ENCODE measurements around the gene HSCB.

Gene HSCB

DNA sequence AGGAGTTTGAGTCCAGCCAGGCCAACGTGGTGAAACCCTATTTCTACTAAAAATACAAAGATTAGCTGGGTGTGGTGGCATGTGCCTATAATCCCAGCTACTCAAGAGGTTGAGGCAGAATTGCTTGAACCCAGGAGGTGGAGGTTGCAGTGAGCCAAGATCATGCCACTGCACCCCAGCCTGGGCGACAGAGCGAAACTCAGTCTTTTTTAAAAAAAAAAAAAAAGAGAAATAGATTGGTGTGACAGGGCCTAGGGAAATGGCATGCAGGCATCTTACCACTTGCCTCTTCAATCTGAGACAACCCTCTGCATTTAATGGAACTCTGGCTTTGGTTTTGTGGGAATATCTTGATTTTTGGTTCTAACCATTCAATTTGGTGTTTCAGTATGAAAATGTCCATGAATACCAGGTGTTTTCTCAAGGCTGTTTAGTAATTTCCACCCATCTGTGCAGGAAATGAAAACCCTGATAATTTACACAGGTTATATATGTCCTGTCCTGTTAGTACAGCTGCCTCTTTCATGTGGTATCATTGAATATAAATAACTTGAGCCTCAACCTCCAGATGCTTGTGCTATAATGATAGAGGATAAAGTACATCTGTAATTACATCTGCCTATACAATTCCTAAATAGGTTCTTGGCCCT, 50.1 kb downstream of the HSCB start:
- Histone ChIP-seq H3K4me1 (ENCODE audit: control insufficient read depth, insufficient read depth, low read length, poor library complexity, severe bottlenecking) (no peaks in the 10 kb centered on the region), H3K9me3 (ENCODE audit: control insufficient read depth, low read length) (no peaks in the 10 kb centered on the region), H3K4me3 (ENCODE audit: extremely low read depth, insufficient read depth, low read length, poor library complexity, severe bottlenecking) (no peak overlapping the region), H3K27ac (ENCODE audit: low read depth, low read length, severe bottlenecking) (peak overlapping the region; percentile 53), H3K36me3 (ENCODE audit: control insufficient read depth, insufficient read depth, low read length) (peaks cover 51% of the 10 kb centered on the region)
- 100% methylated on average over 1 of the region's 3 CpGs; no CpG with 5 or more reads in 1 of the 2 experiments for WGBS, 2 experiments (ENCODE audit: insufficient coverage in 2 of 2)

DNA sequence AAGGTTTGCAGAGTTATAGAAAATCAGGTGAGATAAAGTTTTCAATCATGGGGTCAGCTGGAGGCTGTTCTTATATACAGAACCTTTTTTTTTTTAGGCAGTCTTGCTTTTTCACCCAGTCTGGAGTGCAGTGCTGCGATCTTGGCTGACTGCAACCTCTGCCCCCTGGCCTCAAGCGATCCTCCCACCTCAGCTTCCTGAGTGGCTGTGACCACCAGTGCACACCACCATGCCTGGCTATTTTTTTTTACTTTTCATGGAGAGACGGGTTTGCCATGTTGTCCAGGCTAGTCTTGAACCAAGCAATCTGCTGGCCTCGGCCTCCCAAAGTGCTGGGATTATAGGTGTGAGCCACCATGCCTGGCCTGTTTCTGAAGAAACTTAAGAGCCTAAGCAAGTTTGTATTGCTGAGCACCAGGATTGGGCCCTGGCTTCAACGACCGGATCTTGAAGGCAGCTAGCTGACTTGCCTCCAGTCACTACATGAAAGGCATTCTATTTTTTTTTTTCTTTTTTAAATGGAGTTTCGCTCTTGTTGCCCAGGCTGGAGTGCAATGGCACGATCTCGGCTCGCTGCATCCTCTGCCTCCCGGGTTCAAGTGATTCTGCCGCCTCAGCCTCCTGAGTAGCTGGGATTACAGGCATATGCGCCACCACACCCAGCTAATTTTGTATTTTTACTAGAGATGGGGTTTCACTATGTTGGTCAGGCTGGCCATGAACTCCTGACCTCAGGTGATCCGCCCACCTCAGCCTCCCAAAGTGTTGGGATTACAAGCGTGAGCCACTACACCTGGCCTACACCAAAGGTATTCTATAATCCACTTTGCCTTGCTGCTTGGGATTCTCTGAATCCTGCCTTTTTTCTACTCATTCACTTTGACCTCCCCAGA, 50.9 kb downstream of the HSCB start:
- H3K4me1 ChIP-seq (ENCODE audit: control insufficient read depth, insufficient read depth, low read length, poor library complexity, severe bottlenecking), result no peaks in the 10 kb centered on the region
- peak overlapping the region; percentile 53 for H3K27ac ChIP-seq (ENCODE audit: low read depth, low read length, severe bottlenecking)
- H3K4me3 ChIP-seq (ENCODE audit: extremely low read depth, insufficient read depth, low read length, poor library complexity, severe bottlenecking), result no peak overlapping the region
- no peaks in the 10 kb centered on the region for H3K9me3 ChIP-seq (ENCODE audit: control insufficient read depth, low read length)
- WGBS, 2 experiments (ENCODE audit: insufficient coverage in 2 of 2), result 90 to 94% methylated on average over 11 to 13 of the region's 15 CpGs
- H3K36me3 ChIP-seq (ENCODE audit: control insufficient read depth, insufficient read depth, low read length), result peaks cover 50% of the 10 kb centered on the region

DNA sequence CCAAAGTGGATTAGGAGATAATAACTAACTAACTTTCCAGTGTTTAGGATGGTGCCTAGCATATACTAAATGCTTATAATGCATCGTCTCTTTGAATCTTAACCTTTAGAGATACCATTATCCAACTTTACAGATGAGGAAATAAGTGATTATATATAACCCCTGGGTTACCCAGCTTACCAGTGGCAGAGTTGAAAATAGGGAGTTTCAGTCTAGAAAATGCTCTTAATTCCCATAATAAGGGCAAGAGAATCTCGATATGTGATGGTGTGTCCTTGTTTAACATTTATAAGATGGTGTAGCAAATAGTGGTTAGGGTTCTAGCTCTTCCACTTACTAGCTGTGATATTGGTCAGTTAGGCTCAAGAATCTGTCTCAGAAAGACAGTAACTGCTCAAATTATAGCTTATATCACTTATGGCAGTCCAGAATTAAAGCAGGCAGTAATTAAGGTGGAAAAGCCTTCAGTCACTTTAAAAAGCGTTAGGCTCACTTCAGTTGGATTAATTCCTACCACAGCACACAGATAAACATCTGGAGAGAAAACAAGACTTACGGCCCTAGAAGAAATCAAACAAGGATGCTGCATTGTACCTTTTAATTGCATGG, 52.2 kb downstream of the HSCB start:
- H3K27ac ChIP-seq (ENCODE audit: low read depth, low read length, severe bottlenecking), result no peak overlapping the region
- no peaks in the 10 kb centered on the region for H3K9me3 ChIP-seq (ENCODE audit: control insufficient read depth, low read length)
- H3K4me1 ChIP-seq (ENCODE audit: control insufficient read depth, insufficient read depth, low read length, poor library complexity, severe bottlenecking), result peaks cover 3% of the 10 kb centered on the region
- 100% methylated on average over 1 of the region's 4 CpGs; no CpG with 5 or more reads in 1 of the 2 experiments for WGBS, 2 experiments (ENCODE audit: insufficient coverage in 2 of 2)
- H3K36me3 ChIP-seq (ENCODE audit: control insufficient read depth, insufficient read depth, low read length), result peaks cover 51% of the 10 kb centered on the region
- H3K4me3 ChIP-seq (ENCODE audit: extremely low read depth, insufficient read depth, low read length, poor library complexity, severe bottlenecking), result no peak overlapping the region

DNA sequence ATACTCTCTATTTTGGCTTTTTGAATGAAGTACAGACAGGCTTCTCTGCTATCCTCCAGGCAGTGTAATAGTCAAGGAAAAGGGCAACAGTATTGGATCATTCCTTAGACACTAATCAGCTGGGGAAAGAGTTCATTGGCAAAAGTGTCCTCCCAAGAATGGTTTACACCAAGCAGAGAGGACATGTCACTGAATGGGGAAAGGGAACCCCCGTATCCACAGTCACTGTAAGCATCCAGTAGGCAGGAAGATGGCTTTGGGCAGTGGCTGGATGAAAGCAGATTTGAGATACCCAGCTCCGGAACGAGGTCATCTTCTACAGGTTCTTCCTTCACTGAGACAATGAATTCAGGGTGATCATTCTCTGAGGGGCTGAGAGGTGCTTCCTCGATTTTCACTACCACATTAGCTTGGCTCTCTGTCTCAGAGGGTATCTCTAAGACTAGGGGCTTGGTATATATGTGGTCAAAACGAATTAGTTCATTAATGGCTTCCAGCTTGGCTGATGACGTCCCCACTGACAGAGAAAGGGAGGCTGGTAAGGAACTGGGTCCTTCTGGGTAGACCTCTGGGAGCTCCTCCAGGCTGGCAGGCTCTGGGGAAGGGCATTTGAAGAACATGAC, 53.3 kb downstream of the HSCB start:
- 96 to 100% methylated on average over 4 to 5 of the region's 6 CpGs for WGBS, 2 experiments (ENCODE audit: insufficient coverage in 2 of 2)
- H3K27ac ChIP-seq (ENCODE audit: low read depth, low read length, severe bottlenecking), result no peak overlapping the region
- H3K36me3 ChIP-seq (ENCODE audit: control insufficient read depth, insufficient read depth, low read length), result peaks cover 51% of the 10 kb centered on the region
- H3K9me3 ChIP-seq (ENCODE audit: control insufficient read depth, low read length), result no peaks in the 10 kb centered on the region
- H3K4me1 ChIP-seq (ENCODE audit: control insufficient read depth, insufficient read depth, low read length, poor library complexity, severe bottlenecking), result peaks cover 3% of the 10 kb centered on the region
- H3K4me3 ChIP-seq (ENCODE audit: extremely low read depth, insufficient read depth, low read length, poor library complexity, severe bottlenecking), result no peak overlapping the region

DNA sequence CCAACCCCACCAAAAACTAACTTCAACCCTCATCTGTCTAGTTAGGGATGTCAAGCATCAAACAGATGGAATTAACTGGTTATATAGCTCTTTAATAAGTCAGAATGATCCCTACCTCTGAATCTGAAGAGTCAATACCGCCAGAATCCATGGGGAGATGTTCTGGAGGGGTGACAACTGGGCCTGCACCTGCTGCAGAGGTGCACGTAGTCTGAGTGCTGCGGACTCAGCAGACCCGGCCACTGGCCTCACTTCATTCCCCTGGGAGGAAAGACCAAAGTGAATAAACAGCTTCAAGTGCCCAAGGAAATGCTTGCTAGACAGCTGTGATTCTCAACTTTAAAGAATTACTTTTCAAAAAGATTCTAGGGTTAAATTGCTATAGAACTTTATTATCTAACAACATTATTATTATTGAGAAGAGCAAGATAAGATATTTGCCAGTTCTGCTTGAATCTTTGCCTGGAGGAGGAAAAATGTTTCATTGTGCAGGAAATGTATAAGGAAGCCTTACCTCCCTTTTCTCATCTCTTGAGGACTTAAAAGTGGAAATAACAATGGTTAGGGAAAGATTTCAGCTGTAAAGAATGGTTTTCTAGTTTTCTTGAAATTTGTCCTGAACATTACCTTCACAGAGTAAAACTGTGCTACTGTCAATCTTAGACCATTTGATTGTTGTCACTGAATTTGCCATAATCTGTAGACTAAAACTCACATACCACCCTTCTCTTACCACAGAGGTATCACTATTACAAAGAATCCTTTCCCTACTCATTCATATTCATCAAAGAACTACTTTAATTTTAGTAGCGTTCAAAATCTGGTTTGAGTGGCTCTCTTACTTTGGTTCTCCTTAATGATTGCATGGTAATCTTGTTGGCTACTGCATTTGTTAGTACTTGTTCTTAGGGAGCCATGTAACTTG, 54.4 kb downstream of the HSCB start:
- H3K27ac ChIP-seq (ENCODE audit: low read depth, low read length, severe bottlenecking), result no peak overlapping the region
- peaks cover 51% of the 10 kb centered on the region for H3K36me3 ChIP-seq (ENCODE audit: control insufficient read depth, insufficient read depth, low read length)
- WGBS, 2 experiments (ENCODE audit: insufficient coverage in 2 of 2), result 89 to 100% methylated on average over 3 to 5 of the region's 5 CpGs
- no peaks in the 10 kb centered on the region for H3K9me3 ChIP-seq (ENCODE audit: control insufficient read depth, low read length)
- no peak overlapping the region for H3K4me3 ChIP-seq (ENCODE audit: extremely low read depth, insufficient read depth, low read length, poor library complexity, severe bottlenecking)
- peaks cover 3% of the 10 kb centered on the region for H3K4me1 ChIP-seq (ENCODE audit: control insufficient read depth, insufficient read depth, low read length, poor library complexity, severe bottlenecking)

DNA sequence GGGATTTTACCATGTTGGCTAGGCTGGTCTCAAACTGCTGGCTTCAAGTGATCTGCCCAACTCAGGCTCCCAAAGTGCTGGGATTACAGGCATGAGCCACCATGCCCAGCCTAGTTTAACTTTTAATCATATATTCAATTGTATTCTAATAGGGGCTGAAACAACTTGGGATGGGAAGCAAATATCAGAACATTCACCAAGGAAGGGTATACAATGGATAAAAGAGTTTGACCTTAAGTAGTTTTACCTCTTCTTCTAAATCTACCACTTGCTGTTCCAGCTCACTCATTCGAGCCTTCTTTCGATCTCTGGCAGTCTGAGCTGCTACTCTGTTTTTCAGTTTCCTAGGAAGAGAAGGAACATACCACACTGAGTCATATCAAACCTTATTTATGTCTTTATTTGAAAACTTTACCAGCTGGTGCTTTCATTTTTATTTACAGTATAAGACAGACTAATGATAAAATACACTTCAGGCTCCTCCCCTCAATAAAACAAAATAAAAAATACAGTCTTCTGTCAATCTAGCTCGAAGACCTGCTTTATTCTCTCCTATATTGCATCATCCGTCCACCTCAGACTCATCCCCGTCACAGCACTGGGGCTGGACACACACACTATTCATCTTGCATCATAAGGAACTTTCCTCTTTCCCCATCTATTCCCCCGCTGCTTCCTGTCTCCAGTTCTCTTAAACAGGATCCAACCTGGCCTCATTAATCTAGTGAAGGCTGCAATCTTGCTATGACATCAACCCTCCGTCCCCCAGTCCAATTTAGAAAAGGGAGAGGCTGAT, 57.2 kb downstream of the HSCB start:
- H3K4me1 ChIP-seq (ENCODE audit: control insufficient read depth, insufficient read depth, low read length, poor library complexity, severe bottlenecking), result peaks cover 5% of the 10 kb centered on the region
- peak overlapping the region; percentile 96 for H3K4me3 ChIP-seq (ENCODE audit: extremely low read depth, insufficient read depth, low read length, poor library complexity, severe bottlenecking)
- peaks cover 48% of the 10 kb centered on the region for H3K36me3 ChIP-seq (ENCODE audit: control insufficient read depth, insufficient read depth, low read length)
- WGBS, 2 experiments (ENCODE audit: insufficient coverage in 2 of 2), result 4 to 26% methylated on average over 5 to 7 of the region's 7 CpGs
- H3K9me3 ChIP-seq (ENCODE audit: control insufficient read depth, low read length), result no peaks in the 10 kb centered on the region
- peak overlapping the region; percentile 100 for H3K27ac ChIP-seq (ENCODE audit: low read depth, low read length, severe bottlenecking)

DNA sequence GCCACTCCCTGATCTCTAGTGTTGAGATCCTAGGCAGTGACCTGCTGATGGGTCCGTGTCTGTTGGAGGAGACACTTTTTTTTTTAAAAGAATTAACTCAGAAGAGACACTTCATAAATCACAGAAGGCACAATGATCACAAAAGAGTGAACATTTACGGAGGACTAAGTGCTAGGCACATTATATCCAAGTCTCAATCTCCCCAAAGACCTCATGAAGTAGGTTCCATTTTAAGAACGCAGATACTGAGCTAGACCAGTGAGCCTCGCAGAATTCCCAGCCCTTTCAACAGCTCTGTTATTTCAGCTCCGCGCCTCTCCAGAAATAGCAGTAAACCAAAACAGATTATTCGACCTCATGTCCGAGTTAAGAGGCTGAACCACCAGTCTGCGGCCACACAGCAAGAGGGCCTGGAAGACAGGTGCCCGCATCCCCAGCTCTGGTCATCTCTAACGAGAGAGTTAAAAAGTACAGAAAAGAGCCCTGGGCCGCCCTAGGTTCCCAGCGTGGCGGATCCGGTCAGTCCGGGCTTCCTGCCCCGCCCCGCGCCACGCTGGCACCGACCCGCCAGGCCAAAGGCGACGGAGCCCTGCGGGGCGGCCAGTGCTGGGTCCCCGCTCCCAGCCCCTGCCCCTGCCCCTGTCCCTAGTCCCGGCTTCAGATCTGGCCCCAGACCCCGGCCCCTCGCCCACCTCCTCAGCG, 57.9 kb downstream of the HSCB start:
- H3K9me3 ChIP-seq (ENCODE audit: control insufficient read depth, low read length), result no peaks in the 10 kb centered on the region
- peaks cover 40% of the 10 kb centered on the region for H3K36me3 ChIP-seq (ENCODE audit: control insufficient read depth, insufficient read depth, low read length)
- peak overlapping the region; percentile 96 for H3K4me3 ChIP-seq (ENCODE audit: extremely low read depth, insufficient read depth, low read length, poor library complexity, severe bottlenecking)
- H3K4me1 ChIP-seq (ENCODE audit: control insufficient read depth, insufficient read depth, low read length, poor library complexity, severe bottlenecking), result peaks cover 5% of the 10 kb centered on the region
- H3K27ac ChIP-seq (ENCODE audit: low read depth, low read length, severe bottlenecking), result peak overlapping the region; percentile 100
- WGBS, 2 experiments (ENCODE audit: insufficient coverage in 2 of 2), result 0% methylated on average over 22 to 24 of the region's 31 CpGs

DNA sequence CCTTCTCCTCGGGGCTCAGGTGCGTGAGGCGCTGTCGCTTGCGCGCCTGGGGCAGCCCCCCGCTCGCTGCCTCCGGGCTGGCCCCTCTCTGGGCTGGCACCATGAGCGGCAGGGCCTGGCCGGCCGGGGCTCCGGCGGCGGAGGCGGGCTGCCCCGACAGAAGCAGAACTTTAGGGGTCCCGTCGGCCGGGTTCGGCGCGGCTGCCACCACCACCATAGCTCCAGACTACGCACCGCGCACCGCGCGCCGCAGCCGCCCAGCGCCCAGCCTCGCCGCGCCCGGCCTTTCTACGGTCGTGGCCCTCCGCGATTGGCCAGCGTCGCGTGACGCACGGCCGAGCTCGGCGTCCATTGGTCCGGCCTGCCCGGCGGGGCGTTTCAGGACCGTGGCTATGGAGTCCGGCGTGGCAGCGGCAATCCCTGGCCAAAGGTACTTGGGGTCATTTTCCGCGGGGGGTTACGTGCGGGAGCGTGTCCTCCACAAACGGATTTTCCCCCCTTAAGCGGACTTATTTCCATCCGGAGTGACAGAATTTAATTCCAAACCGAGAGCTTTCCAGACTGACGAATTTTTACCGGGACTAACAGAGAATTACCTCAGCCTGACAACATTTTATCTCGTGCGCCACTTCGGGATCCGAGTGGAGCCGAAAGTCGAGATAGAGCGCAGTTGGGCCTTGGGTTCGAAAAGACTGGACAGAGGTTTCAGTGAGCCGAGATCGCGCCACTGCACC, 58.6 kb downstream of the HSCB start, which contains the start of gene XBP1:
Gene XBP1 (minus strand): TSS at position 262 of the 734 bp plus-strand sequence.
- H3K4me1 ChIP-seq (ENCODE audit: control insufficient read depth, insufficient read depth, low read length, poor library complexity, severe bottlenecking), result peaks cover 5% of the 10 kb centered on the region
- 0 to 1% methylated on average over 73 to 78 of the region's 78 CpGs for WGBS, 2 experiments (ENCODE audit: insufficient coverage in 2 of 2)
- peak within 1 kb of the TSS; percentile 96 for H3K4me3 ChIP-seq (ENCODE audit: extremely low read depth, insufficient read depth, low read length, poor library complexity, severe bottlenecking)
- peak within 1 kb of the TSS; percentile 100 for H3K27ac ChIP-seq (ENCODE audit: low read depth, low read length, severe bottlenecking)
- peaks cover 33% of the 10 kb centered on the region for H3K36me3 ChIP-seq (ENCODE audit: control insufficient read depth, insufficient read depth, low read length)
- no peaks in the 10 kb centered on the region for H3K9me3 ChIP-seq (ENCODE audit: control insufficient read depth, low read length)

Data from mesodermal cell (in vitro differentiated cells).